NCI-H446 treated with DMSO at 0.1 percent for 48 hours (cell line): Measurements from ENCODE around the gene LETMD1.
"Not testable (repeated sequence)": the region's sequence is repeated elsewhere in the genome, so short reads cannot be mapped to it uniquely, and the experiment has no call there.

Experiments used
- DNase-seq: peaks from one replicate; lab custom pipeline; 2025; lab: John Stamatoyannopoulos, UW

LETMD1 gene

GRCh38 chr12:51077930-51078329 lies 29.8 kb downstream of the LETMD1 start:
- no peak for DNase-seq

DNA sequence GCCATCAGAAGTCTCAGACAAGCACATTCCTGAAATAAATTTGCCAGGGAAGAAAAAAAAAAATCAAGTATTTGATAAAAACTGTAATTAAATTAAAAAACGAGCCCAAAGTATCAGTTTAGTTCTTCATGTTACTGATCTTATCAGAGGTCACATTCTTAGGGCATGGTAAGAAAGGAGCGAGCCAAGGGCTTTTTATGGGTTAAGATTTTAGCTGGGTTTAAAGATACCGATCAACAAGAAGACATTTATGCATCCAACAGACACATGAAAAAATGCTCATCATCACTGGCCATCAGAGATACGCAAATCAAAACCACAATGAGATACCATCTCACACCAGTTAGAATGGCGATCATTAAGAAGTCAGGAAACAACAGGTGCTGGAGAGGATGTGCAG lies 30.2 kb downstream of the LETMD1 start:
- DNase-seq, result not testable (repeated sequence)

DNA sequence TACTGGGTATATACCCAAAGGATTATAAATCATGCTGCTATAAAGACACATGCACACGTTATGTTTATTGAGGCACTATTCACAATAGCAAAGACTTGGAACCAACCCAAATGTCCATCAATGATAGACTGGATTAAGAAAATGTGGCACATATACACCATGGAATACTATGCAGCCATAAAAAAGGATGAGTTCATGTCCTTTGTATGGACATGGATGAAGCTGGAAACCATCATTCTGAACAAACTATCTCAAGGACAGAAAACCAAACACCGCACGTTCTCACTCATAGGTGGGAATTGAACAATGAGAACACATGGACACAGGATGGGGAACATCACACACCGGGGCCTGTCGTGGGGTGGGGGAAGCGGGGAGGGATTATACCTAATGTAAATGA lies 30.7 kb downstream of the LETMD1 start:
- DNase-seq, result not testable (repeated sequence)

DNA sequence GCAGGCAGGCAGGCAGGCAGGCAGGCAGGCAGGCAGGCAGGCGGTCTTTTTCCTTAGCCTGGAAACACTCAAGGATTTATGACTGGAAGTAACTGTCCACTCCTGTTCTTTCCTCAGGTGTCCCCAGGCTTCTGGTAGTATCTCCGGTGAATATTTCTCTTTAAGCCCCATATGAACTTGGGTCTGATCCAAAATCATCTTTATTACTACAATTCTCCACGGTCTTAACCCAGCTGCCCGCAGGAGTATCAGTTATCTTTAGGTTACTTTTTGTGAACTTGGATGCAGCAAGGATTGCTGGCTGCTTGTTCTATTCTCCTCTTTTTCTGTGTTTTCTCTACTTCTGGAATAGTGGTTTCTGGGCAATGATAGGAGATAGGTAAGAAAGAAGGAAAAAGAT lies 32.0 kb downstream of the LETMD1 start:
- no peak for DNase-seq

DNA sequence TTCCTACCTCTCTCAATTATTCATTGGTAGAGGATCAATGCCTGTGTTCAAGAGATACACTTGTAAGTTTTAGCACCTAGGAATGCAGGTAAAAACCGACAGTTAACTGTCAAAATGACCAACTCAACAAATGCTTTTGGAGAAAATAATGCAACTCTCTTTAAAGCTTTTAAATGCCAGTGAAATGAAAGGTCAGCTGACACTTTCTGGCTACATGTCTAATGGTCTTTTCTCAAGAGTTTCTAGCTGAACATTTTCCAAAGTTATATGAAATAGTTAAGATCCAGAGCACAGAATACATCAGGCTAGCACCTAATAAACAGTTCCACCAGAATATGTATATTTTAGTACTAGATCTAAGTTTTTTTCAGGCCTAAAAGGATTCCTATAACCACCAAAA lies 33.3 kb downstream of the LETMD1 start:
- no peak for DNase-seq

DNA sequence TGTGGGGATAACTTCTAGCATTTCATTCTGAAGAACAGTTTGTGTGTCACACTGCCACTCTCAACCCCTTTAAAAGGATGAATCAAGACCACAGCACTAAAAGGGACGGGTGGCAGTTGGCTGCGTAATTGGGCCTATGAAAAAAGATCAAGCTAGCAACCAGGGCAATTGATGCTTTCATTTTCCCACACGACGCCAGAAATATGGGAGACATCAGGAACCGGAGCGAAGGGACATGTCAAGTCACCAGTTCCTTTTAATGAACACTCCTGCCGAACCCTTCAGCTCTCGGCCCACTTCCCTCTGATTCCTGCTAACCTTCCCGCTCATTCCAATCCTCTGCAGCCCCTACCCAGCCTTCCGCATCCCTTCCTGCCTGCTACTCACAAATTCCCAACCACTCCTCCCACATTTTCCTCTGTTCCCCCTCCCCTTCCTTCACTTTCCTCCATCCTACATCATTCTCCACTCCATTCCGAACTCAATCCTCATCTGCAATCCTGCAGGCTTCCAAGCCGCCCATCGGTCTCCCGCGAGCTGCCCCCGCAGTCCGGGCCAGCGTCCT lies 34.5 kb downstream of the LETMD1 start:
- no peak for DNase-seq

DNA sequence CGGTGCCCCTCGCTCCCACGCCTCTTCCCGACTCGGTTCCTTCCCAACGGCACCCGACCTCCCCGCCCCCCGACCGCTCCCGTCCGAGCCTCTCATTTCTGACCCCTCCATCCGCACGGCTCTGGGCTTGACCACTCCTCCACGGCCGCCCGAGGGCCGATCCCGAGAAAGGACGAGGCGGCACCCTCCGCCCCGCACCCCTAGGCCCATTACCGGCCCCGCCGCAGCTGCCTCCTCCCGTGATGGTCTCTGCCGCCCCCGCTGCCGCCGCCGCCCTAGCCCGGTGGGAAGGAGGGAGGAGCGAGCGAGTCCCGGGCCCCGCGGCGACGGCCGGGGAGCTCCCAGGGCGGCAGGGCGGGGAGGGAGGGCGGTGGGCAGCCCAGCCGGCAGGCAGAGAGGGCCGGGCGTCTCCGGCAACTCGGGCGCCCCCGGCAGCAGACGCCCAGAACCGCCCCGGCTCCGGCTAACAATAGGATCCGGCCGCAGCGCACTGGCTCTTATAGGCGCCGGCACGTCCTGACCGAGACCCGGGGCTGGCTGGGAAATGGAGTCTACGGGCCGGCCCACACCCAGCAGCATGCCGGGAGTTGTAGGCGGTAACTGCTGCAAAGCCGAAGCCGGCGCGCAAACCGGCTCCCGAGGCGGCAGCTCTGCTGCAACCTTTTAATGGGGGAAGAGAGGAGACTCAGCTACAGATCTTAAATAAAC lies 35.2 kb downstream of the LETMD1 start, which contains the start of gene CSRNP2:
TSS of gene CSRNP2 (minus strand) at position 471 of the 708 bp plus-strand sequence. CDS start 7,035 bp downstream, outside the sequence.
- peak; percentile 93 for DNase-seq

DNA sequence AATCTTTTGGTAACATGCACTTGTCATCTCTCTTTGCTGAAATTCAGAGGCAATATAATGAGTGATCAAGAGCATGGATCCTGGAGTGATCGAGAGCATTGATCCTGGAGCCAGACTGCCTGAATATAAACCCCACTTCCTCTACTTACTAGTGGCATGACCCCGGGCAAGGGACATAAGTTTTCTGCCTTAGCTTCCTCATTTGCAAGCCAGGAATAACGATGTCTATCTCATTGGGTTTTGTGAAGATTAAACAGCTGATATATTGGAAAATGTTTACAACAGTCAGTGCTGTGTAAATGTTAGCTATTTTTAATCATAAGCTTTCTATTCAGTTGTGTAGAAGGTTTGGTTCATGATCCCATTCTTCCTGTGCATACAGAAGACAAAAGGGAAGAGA lies 37.6 kb downstream of the LETMD1 start:
- DNase-seq, result no peak

DNA sequence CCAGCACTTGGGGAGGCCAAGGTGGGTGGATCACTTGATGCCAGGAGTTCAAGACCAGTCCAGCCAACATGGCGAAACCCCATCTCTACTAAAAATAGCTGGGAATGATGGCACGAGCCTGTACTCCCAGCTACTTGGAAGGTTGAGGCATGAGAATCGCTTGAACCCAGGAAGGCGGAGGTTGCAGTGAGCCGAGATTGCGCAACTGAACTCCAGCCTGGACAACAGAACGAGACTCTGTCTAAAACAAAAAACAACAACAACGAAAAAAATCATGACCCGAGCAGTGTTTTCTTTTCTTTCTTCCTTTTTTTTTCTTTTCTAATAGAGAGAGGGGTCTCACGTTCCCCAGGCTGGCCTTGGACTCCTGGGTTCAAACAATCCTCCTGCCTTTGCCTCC lies 38.8 kb downstream of the LETMD1 start:
- DNase-seq, result no peak

DNA sequence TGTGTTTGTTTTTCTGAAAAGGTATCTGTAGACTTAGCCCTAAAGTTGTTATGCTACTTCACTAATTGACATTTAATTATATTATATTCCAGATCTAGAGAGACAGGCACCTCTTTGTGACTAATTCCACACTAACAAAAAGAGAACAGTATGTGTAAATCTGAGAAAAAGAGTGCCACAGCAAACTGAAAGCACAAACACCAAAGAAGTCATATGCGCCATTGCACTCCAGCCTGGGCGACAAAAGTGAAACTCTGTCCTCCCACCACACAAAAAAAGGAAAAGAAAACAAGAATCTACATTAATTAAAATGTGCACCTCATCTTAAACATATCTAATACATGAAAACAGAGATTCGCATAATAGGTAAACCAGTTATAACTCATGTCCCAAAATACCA lies 39.7 kb downstream of the LETMD1 start:
- DNase-seq, result no peak

DNA sequence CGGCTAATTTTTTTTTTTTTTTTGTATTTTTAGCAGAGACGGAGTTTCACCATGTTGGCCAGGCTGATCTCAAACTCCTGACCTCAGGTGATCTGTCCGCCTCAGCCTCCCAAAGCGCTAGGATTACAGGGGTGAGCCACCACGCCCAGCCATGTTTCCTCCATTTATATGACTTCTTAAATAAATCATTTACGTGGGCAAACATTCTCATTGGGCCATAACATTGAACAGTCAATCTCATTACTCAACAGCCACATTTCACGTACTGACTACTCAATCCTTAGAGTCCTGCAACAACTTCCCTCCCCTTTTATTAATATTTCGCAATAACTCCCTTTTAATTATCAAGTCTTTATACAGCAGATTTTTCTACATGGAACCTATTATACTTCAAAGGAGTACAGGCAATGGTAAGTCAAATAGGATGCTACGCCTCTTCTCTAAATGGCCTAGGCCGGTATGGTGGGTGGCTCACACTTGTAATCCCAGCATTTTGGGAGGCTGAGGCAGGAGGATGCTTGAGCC lies 42.6 kb downstream of the LETMD1 start:
- no peak for DNase-seq

DNA sequence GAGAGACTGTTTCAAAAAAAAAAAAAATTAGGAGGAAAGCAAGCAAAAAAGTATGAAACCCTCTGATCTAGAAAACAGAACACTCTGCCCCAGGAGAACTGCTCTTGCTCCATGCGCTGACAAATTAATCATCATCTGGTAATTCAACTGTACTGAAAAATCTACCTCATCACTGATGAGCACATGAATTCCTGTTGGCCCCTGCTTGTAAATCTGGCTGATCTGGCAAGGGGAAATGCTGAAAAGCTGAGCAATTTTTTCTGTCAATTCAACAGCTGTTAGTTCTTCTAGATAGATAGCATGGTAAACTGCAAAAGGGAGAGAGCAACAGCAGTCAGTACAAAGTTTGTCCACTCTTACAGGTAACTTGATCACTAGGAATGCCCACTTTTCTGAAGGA lies 50.5 kb downstream of the LETMD1 start:
- DNase-seq, result no peak

GRCh38 chr12:51103977-51104376 lies 55.9 kb downstream of the LETMD1 start:
- DNase-seq, result no peak

GRCh38 chr12:51108136-51108535 lies 60.0 kb downstream of the LETMD1 start:
- no peak for DNase-seq
